Neural cell (in vitro differentiated cells): ENCODE results near the gene SURF6.
A peak's percentile ranks its signal among the peaks of the same experiment; 100 is the strongest.

Experiments used
- EP300 ChIP-seq: fragments of 450-650 bp; conservative IDR thresholded peaks from 2 replicates; pipeline ENCODE4 v1.6.1; 2014; ENCODE audit warnings: antibody characterized with exemption, mild to moderate bottlenecking, moderate library complexity; ENCODE audit not compliant: poor library complexity, severe bottlenecking
- EZH2 ChIP-seq: fragments of 200-600, 300-800 bp; shearing (Covaris generic), sonication (generic); IDR thresholded peaks from 2 replicates; pipeline ENCODE4 v1.6.1; 2014; ENCODE audit warnings: antibody characterized with exemption, low read length, borderline replicate concordance, mild to moderate bottlenecking; ENCODE audit not compliant: insufficient read depth, poor library complexity, severe bottlenecking
- POLR2AphosphoS5 ChIP-seq: IDR thresholded peaks from 2 replicates; pipeline ENCODE4 v1.6.1; 2012
- TAF1 ChIP-seq: IDR thresholded peaks from 2 replicates; pipeline ENCODE4 v1.6.1; 2012; ENCODE audit warnings: low read depth
- TF ChIP-seq, protein P1 (sequence below): IDR thresholded peaks from 2 replicates; pipeline ENCODE4 v1.6.1; 2012; ENCODE audit warnings: borderline replicate concordance
- TF ChIP-seq, protein P2 (sequence below): fragments of 450-650 bp; IDR thresholded peaks from 2 replicates; pipeline ENCODE4 v1.5.1; 2014; ENCODE audit warnings: antibody characterized with exemption, mild to moderate bottlenecking, moderate library complexity; ENCODE audit not compliant: poor library complexity, severe bottlenecking

DNA sequence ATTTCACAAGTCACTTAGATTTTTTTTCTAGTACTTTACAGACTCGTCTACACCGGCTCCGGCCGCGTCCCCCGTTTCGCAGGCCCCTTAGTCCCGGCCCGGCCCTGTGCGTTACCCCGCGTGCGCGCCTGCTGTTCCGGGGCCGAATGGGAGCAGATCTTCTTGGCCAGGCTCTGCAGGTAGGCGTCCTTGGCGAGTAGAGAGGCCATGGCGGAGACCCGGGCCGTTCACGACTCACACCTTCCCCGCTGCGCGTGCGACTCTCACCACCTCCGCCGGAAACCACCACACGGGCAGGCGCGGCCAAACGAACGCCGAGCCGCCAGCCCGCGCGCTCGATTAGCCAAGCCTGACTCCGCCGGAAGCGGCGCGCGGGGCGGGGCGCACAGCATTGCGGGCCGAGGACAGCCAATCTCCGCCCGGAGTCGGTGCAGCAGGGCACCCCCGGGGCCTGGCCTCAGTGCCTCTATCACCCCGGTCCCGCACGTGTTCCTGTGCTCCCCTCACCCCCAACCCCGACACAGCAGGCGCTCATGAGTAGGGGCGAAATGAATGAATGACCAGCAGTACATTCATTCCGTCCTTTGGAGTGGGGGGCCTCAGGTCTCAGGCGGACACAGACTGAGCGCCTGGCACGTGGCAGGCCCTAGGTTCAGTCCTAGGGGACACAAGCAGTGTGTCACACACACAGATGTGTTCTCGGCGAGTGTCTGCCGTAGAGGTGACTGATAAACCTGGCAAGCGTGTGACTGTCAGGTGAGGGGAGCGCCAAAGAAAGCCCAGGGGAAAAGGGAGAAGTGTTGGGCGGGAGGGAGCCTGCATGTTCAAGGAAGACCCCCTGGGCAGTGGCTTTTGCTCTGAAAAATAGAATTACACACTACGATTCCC, at the start of gene SURF6:
- peak; percentile 6 for TF ChIP-seq TAF1
- TF ChIP-seq, protein P1, sequence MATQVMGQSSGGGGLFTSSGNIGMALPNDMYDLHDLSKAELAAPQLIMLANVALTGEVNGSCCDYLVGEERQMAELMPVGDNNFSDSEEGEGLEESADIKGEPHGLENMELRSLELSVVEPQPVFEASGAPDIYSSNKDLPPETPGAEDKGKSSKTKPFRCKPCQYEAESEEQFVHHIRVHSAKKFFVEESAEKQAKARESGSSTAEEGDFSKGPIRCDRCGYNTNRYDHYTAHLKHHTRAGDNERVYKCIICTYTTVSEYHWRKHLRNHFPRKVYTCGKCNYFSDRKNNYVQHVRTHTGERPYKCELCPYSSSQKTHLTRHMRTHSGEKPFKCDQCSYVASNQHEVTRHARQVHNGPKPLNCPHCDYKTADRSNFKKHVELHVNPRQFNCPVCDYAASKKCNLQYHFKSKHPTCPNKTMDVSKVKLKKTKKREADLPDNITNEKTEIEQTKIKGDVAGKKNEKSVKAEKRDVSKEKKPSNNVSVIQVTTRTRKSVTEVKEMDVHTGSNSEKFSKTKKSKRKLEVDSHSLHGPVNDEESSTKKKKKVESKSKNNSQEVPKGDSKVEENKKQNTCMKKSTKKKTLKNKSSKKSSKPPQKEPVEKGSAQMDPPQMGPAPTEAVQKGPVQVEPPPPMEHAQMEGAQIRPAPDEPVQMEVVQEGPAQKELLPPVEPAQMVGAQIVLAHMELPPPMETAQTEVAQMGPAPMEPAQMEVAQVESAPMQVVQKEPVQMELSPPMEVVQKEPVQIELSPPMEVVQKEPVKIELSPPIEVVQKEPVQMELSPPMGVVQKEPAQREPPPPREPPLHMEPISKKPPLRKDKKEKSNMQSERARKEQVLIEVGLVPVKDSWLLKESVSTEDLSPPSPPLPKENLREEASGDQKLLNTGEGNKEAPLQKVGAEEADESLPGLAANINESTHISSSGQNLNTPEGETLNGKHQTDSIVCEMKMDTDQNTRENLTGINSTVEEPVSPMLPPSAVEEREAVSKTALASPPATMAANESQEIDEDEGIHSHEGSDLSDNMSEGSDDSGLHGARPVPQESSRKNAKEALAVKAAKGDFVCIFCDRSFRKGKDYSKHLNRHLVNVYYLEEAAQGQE, result no peak
- TF ChIP-seq, protein P2, sequence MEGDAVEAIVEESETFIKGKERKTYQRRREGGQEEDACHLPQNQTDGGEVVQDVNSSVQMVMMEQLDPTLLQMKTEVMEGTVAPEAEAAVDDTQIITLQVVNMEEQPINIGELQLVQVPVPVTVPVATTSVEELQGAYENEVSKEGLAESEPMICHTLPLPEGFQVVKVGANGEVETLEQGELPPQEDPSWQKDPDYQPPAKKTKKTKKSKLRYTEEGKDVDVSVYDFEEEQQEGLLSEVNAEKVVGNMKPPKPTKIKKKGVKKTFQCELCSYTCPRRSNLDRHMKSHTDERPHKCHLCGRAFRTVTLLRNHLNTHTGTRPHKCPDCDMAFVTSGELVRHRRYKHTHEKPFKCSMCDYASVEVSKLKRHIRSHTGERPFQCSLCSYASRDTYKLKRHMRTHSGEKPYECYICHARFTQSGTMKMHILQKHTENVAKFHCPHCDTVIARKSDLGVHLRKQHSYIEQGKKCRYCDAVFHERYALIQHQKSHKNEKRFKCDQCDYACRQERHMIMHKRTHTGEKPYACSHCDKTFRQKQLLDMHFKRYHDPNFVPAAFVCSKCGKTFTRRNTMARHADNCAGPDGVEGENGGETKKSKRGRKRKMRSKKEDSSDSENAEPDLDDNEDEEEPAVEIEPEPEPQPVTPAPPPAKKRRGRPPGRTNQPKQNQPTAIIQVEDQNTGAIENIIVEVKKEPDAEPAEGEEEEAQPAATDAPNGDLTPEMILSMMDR, result no peak
- TF ChIP-seq EP300, result peak; percentile 63
- peak; percentile 90 for TF ChIP-seq POLR2AphosphoS5
- TF ChIP-seq EZH2, result no peak
